Fibroblast of lung (primary cell): ENCODE results near the gene ACAA2. TPM values are rescaled to one million over a fixed set of nuclear protein-coding genes. Genes with fewer than 3 reads are reported as not detected.

Experiments used
- DNase-seq, 2 donors: peaks; one replicate each; pipeline versions ENCODE4 v3.0.0 to v3.0.0-alpha.2; 2010; ENCODE audit warnings: low read depth in 2 of 2
- H2AFZ ChIP-seq: 2 replicates; pipeline ENCODE4 v1.5.1; 2012; ENCODE audit warnings: low read length, control low read depth, inconsistent platforms
- H3K27ac ChIP-seq: 2 replicates; pipeline ENCODE4 v1.5.1; 2011; ENCODE audit warnings: low read length, control low read depth; ENCODE audit not compliant: insufficient read depth
- H3K27me3 ChIP-seq: 2 replicates; pipeline ENCODE4 v1.5.1; 2011; ENCODE audit warnings: mild to moderate bottlenecking, low read length; ENCODE audit not compliant: control insufficient read depth, insufficient read depth
- H3K36me3 ChIP-seq: 2 replicates; pipeline ENCODE4 v1.5.1; 2011; ENCODE audit warnings: low read length; ENCODE audit not compliant: control insufficient read depth, insufficient read depth
- H3K4me1 ChIP-seq: 2 replicates; pipeline ENCODE4 v1.5.1; 2011; ENCODE audit warnings: low read length; ENCODE audit not compliant: control insufficient read depth, insufficient read depth; ENCODE audit errors: extremely low read depth
- H3K4me2 ChIP-seq: 2 replicates; pipeline ENCODE4 v1.5.1; 2011; ENCODE audit warnings: low read length, control low read depth; ENCODE audit not compliant: insufficient read depth; ENCODE audit errors: extremely low read depth
- H3K4me3 ChIP-seq, 4 experiments: fragments of 200-600 bp in 1 of 4; sonication (generic) in 1 of 4; replicated peaks in 1 of 4; 2 replicates each; pipeline ENCODE4 v1.5.1; 2011 to 2016; ENCODE audit warnings: low read length in 4 of 4, low read depth in 3 of 4, mild to moderate bottlenecking in 3 of 4, control low read depth in 2 of 4, inconsistent platforms in 1 of 4, mixed read lengths in 1 of 4; ENCODE audit not compliant: insufficient read depth in 1 of 4; ENCODE audit errors: control extremely low read depth in 1 of 4
- H3K79me2 ChIP-seq: 2 replicates; pipeline ENCODE4 v1.5.1; 2012; ENCODE audit warnings: mild to moderate bottlenecking, low read length, inconsistent platforms; ENCODE audit not compliant: control insufficient read depth, insufficient read depth
- H3K9ac ChIP-seq: 2 replicates; pipeline ENCODE4 v1.5.1; 2011; ENCODE audit warnings: mild to moderate bottlenecking, low read length, control low read depth; ENCODE audit not compliant: insufficient read depth
- H3K9me3 ChIP-seq: 2 replicates; pipeline ENCODE4 v1.5.1; 2012; ENCODE audit warnings: low read depth, low read length; ENCODE audit not compliant: control insufficient read depth, insufficient read depth
- H4K20me1 ChIP-seq: 2 replicates; pipeline ENCODE4 v1.5.1; 2011; ENCODE audit warnings: low read length; ENCODE audit not compliant: control insufficient read depth, insufficient read depth; ENCODE audit errors: extremely low read depth
- CTCF ChIP-seq, 2 donors: IDR thresholded peaks in 1 of 2; conservative IDR thresholded peaks in 1 of 2; 1 replicate in 1 of 2; 2 replicates in 1 of 2; pipeline ENCODE4 v1.5.1; 2011 to 2012; ENCODE audit warnings: low read length in 2 of 2, control low read depth in 1 of 2, inconsistent platforms in 1 of 2, low read depth in 1 of 2, mild to moderate bottlenecking in 1 of 2
- EZH2 ChIP-seq: IDR thresholded peaks from 2 replicates; pipeline ENCODE4 v1.5.1; 2012; ENCODE audit warnings: low read length, control low read depth, mild to moderate bottlenecking; ENCODE audit errors: missing control alignments
- polyA plus RNA-seq, 2 donors: library from polyadenylated mRNA; depleted of rRNA in 1 of 2; stranded (reverse) in 1 of 2; unstranded in 1 of 2; fragments of >200 nt; gene quantifications; 2 replicates each; pipeline ENCODE4 v1.2.1, GENCODE V29; 2011 to 2012; ENCODE audit warnings: missing spikeins in 1 of 2
- total RNA-seq: library from RNA; depleted of rRNA; stranded (reverse); fragments of >200 nt; gene quantifications from 2 replicates; pipeline ENCODE4 v1.2.1, GENCODE V29; 2014

Gene ACAA2
- total and polyA plus RNA-seq, 2 donors (not counting 1 experiment from before 2014, with no cell fraction given), result 27.1 to 38.5 TPM

- H2AFZ ChIP-seq, result no peak overlapping the region
- no peak for DNase-seq
- TF ChIP-seq EZH2 (no peak), CTCF (conservative IDR thresholded peaks at IDR 0.05 in 1 of 2, IDR thresholded peaks at IDR 0.05 in 1 of 2; ENCODE audit: low read depth in 1 of 2, low read length in 2 of 2) (no peak)
- no peak overlapping the region for H3K4me3 ChIP-seq
- H3K4me2 ChIP-seq, result no peak overlapping the region
- no peaks in the 10 kb centered on the region for H3K79me2 ChIP-seq
- H3K9ac ChIP-seq, result no peak overlapping the region
- H3K27me3 ChIP-seq, result no peaks in the 10 kb centered on the region
- H4K20me1 ChIP-seq, result no peaks in the 10 kb centered on the region
- no peaks in the 10 kb centered on the region for H3K36me3 ChIP-seq
- no peaks in the 10 kb centered on the region for H3K9me3 ChIP-seq
- no peaks in the 10 kb centered on the region for H3K4me1 ChIP-seq
- no peak overlapping the region for H3K27ac ChIP-seq
Measured at GRCh38 chr18:49854681-49855080, 41.3 kb upstream of the ACAA2 start.

GRCh38 chr18:49853436-49853835 lies 40.1 kb upstream of the ACAA2 start:
- Histone ChIP-seq H3K36me3 (no peaks in the 10 kb centered on the region), H3K27me3 (no peaks in the 10 kb centered on the region), H3K79me2 (no peaks in the 10 kb centered on the region), H3K4me2 (no peak overlapping the region), H4K20me1 (no peaks in the 10 kb centered on the region), H3K4me3 (no peak overlapping the region), H3K4me1 (peaks cover 5% of the 10 kb centered on the region), H3K9ac (no peak overlapping the region), H3K9me3 (no peaks in the 10 kb centered on the region), H2AFZ (no peak overlapping the region), H3K27ac (no peak overlapping the region)
- TF ChIP-seq CTCF (conservative IDR thresholded peaks at IDR 0.05 in 1 of 2, IDR thresholded peaks at IDR 0.05 in 1 of 2; ENCODE audit: low read depth in 1 of 2, low read length in 2 of 2) (no peak), EZH2 (no peak)
- DNase-seq, result no peak

- no peak for TF ChIP-seq EZH2
- no peak for TF ChIP-seq CTCF (conservative IDR thresholded peaks at IDR 0.05 in 1 of 2, IDR thresholded peaks at IDR 0.05 in 1 of 2; ENCODE audit: low read depth in 1 of 2, low read length in 2 of 2)
- H3K27me3 ChIP-seq, result no peaks in the 10 kb centered on the region
- no peak overlapping the region for H3K4me3 ChIP-seq
- no peak overlapping the region for H3K9ac ChIP-seq
- no peaks in the 10 kb centered on the region for H3K79me2 ChIP-seq
- H4K20me1 ChIP-seq, result no peaks in the 10 kb centered on the region
- no peak for DNase-seq
- H2AFZ ChIP-seq, result no peak overlapping the region
- peaks cover 5% of the 10 kb centered on the region for H3K4me1 ChIP-seq
- no peak overlapping the region for H3K27ac ChIP-seq
- no peaks in the 10 kb centered on the region for H3K9me3 ChIP-seq
- H3K36me3 ChIP-seq, result no peaks in the 10 kb centered on the region
- H3K4me2 ChIP-seq, result no peak overlapping the region
Measured at GRCh38 chr18:49853011-49853410, 39.7 kb upstream of the ACAA2 start.
